Panc1 (cell line): Measurements from ENCODE around the gene CCDC196. TPM values are rescaled to one million over a fixed set of nuclear protein-coding genes. Genes with fewer than 3 reads are reported as not detected.

ENCODE experiments used
- ATAC-seq: fragments of 200-7000 bp; cut with Tn5 transposase; 2 replicates; pipeline ENCODE4 v1.9.1; 2020; ENCODE audit warnings: mild to moderate bottlenecking, moderate library complexity
- BruUV-seq: library from RNA; stranded (reverse); fragments of 400-500 nt; replicated peaks from 2 replicates; lab custom pipeline; 2021; lab: Mats Ljungman, UMichigan
- CTCF ChIA-PET: fragments of 300-600 bp; sonication (Branson Sonifier 250); formaldehyde crosslinking; loops from one replicate; lab custom pipeline; 2022; ENCODE audit warnings: antibody characterized with exemption; lab: Charles Lee
- POLR2A ChIA-PET: fragments of 300-600 bp; sonication (Branson Sonifier 250); formaldehyde crosslinking; loops from one replicate; lab custom pipeline; 2022; ENCODE audit warnings: antibody characterized with exemption; lab: Charles Lee
- DNase-seq: peaks from one replicate; pipeline ENCODE4 v3.0.0-alpha.2; 2010; ENCODE audit warnings: low read depth, low spot score
- H3K27ac ChIP-seq: 2 replicates; pipeline ENCODE4 v1.5.1; 2011; ENCODE audit warnings: mild to moderate bottlenecking, low read length, inconsistent platforms
- H3K27me3 ChIP-seq: fragments of 200-500 bp; sonication (Bioruptor generic); 2 replicates; pipeline ENCODE4 v1.6.0; 2014; ENCODE audit warnings: low read length, inconsistent platforms; ENCODE audit not compliant: control insufficient read depth, insufficient read depth
- H3K36me3 ChIP-seq: fragments of 200-500 bp; sonication (Bioruptor generic); 2 replicates; pipeline ENCODE4 v1.5.1; 2014; ENCODE audit warnings: inconsistent platforms, mild to moderate bottlenecking, low read length, moderate library complexity; ENCODE audit not compliant: control insufficient read depth, insufficient read depth
- H3K4me1 ChIP-seq: 2 replicates; pipeline ENCODE4 v1.5.1; 2011; ENCODE audit warnings: inconsistent platforms, mild to moderate bottlenecking, low read length, moderate library complexity; ENCODE audit not compliant: control insufficient read depth, insufficient read depth
- H3K4me3 ChIP-seq, 2 experiments: 2 replicates each; pipeline ENCODE4 v1.5.1; 2011 to 2012; ENCODE audit warnings: low read depth in 2 of 2, low read length in 2 of 2, mild to moderate bottlenecking in 2 of 2, inconsistent platforms in 1 of 2, moderate library complexity in 1 of 2
- H3K9me3 ChIP-seq: fragments of 200-500 bp; sonication (Bioruptor generic); 2 replicates; pipeline ENCODE4 v1.5.1; 2014; ENCODE audit warnings: low read depth, mild to moderate bottlenecking, inconsistent platforms, low read length, moderate library complexity; ENCODE audit not compliant: control insufficient read depth, insufficient read depth
- CTCF ChIP-seq: fragments of 450-650 bp; IDR thresholded peaks from 2 replicates; pipeline ENCODE4 v1.5.1; 2017; ENCODE audit warnings: mild to moderate bottlenecking
- POLR2AphosphoS5 ChIP-seq: IDR thresholded peaks from 2 replicates; pipeline ENCODE4 v1.6.1; 2012; ENCODE audit warnings: mild to moderate bottlenecking, low read depth, low read length, moderate library complexity
- SIN3A ChIP-seq: IDR thresholded peaks from 2 replicates; pipeline ENCODE4 v1.6.1; 2012; ENCODE audit warnings: low read depth, mild to moderate bottlenecking, low read length, moderate library complexity, borderline replicate concordance; ENCODE audit not compliant: insufficient read depth
- TCF7L2 ChIP-seq: IDR thresholded peaks from 2 replicates; pipeline ENCODE4 v1.6.1; 2011; ENCODE audit warnings: mild to moderate bottlenecking, low read depth, low read length, inconsistent platforms
- in situ Hi-C: cut with HindIII; loops from 2 replicates; pipeline ENCODE4 v1.10.0; 2016; ENCODE audit warnings: low sequenced_read_pairs, low pct_unique_long_range_greater_than_20kb
- intact Hi-C: fragments of 100-400 bp; cut with micrococcal nuclease; formaldehyde crosslinking; loops from one replicate; pipeline ENCODE4 v1.10.0; 2022; ENCODE audit not compliant: unreplicated experiment
- total RNA-seq: library from RNA; stranded (reverse); gene quantifications from one replicate; pipeline ENCODE4 v1.2.1, GENCODE V29; 2021; ENCODE audit not compliant: unreplicated experiment
- TF ChIP-seq, protein P1 (sequence below), 2 experiments: IDR thresholded peaks; 2 replicates each; pipeline ENCODE4 v1.6.1; 2011 to 2012; ENCODE audit warnings: low read depth in 2 of 2, control low read depth in 1 of 2, low read length in 1 of 2, mild to moderate bottlenecking in 1 of 2, moderate library complexity in 1 of 2; ENCODE audit not compliant: insufficient read depth in 1 of 2

The CCDC196 gene
- total RNA-seq, 1 experiment from 2014 or later: not detected

- intact Hi-C loops (no loop called here), in situ Hi-C loops (no loop called here)
- TF ChIP-seq SIN3A (no peak), CTCF (no peak), POLR2AphosphoS5 (no peak), TCF7L2 (no peak)
- TF ChIP-seq, protein P1, sequence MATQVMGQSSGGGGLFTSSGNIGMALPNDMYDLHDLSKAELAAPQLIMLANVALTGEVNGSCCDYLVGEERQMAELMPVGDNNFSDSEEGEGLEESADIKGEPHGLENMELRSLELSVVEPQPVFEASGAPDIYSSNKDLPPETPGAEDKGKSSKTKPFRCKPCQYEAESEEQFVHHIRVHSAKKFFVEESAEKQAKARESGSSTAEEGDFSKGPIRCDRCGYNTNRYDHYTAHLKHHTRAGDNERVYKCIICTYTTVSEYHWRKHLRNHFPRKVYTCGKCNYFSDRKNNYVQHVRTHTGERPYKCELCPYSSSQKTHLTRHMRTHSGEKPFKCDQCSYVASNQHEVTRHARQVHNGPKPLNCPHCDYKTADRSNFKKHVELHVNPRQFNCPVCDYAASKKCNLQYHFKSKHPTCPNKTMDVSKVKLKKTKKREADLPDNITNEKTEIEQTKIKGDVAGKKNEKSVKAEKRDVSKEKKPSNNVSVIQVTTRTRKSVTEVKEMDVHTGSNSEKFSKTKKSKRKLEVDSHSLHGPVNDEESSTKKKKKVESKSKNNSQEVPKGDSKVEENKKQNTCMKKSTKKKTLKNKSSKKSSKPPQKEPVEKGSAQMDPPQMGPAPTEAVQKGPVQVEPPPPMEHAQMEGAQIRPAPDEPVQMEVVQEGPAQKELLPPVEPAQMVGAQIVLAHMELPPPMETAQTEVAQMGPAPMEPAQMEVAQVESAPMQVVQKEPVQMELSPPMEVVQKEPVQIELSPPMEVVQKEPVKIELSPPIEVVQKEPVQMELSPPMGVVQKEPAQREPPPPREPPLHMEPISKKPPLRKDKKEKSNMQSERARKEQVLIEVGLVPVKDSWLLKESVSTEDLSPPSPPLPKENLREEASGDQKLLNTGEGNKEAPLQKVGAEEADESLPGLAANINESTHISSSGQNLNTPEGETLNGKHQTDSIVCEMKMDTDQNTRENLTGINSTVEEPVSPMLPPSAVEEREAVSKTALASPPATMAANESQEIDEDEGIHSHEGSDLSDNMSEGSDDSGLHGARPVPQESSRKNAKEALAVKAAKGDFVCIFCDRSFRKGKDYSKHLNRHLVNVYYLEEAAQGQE (IDR thresholded peaks at IDR 0.05; ENCODE audit: insufficient read depth in 1 of 2, low read depth in 2 of 2, low read length in 1 of 2): no peak
- Histone ChIP-seq H3K27me3 (no peaks in the 10 kb centered on the region), H3K4me1 (peaks cover 3% of the 10 kb centered on the region; the same call in 1 of the 2 replicates), H3K36me3 (no peaks in the 10 kb centered on the region; the same call in 1 of the 2 replicates), H3K27ac (peak overlapping the region; percentile 93), H3K4me3 (peak overlapping the region; percentile 70 to 95), H3K9me3 (no peaks in the 10 kb centered on the region)
- ChIA-PET POLR2A (no interaction called here), CTCF (interaction anchor here (0.6 kb wide), 2 partner anchors 9 to 12 kb away, joined by 3 to 7 read pairs; no protein-coding TSS in a partner anchor)
- no peak for DNase-seq
- BruUV-seq: no TSS peak
- peak; percentile 66 for ATAC-seq
These were observed 21.1 kb downstream of the CCDC196 start for GRCh38 chr14:66507181-66507721.

- H3K36me3 ChIP-seq: no peaks in the 10 kb centered on the region; the same call in 1 of the 2 replicates
- H3K9me3 ChIP-seq: no peaks in the 10 kb centered on the region
- in situ Hi-C loops (no loop called here), intact Hi-C loops (no loop called here)
- H3K4me1 ChIP-seq: peaks cover 3% of the 10 kb centered on the region; the same call in 1 of the 2 replicates
- peak; percentile 98 for ATAC-seq
- TF ChIP-seq, protein P1 (IDR thresholded peaks at IDR 0.05; ENCODE audit: insufficient read depth in 1 of 2, low read depth in 2 of 2, low read length in 1 of 2): 0 out of 4 replicates have a peak, but pooled peaks of 1 of the 2 experiments have one; percentile 44
- TF ChIP-seq CTCF (no peak), POLR2AphosphoS5 (peak; percentile 72), TCF7L2 (no peak), SIN3A (peak; percentile 39; the same call in 1 of the 2 replicates)
- ChIA-PET CTCF (interaction anchor here (0.5 to 0.6 kb wide), 3 partner anchors 10 to 154 kb away, joined by 3 to 7 read pairs (median 3); no protein-coding TSS in a partner anchor), POLR2A (interaction anchor here (0.6 to 0.7 kb wide), 2 partner anchors 10 to 1083 kb away, joined by 3 to 5 read pairs; no protein-coding TSS in a partner anchor)
- H3K4me3 ChIP-seq: peak within 1 kb of the TSS; percentile 70 to 95
- no TSS peak for BruUV-seq
- DNase-seq: peak; percentile 85
- H3K27ac ChIP-seq: peak within 1 kb of the TSS; percentile 93
- H3K27me3 ChIP-seq: no peaks in the 10 kb centered on the region
These were observed 21.8 kb downstream of the CCDC196 start, which contains the start of gene GPHN for GRCh38 chr14:66507722-66508546. Gene GPHN, plus strand, starts transcription at chr14:66508147.
